Left ventricle myocardium inferior (tissue), 1 donor: ENCODE data around the gene MTR. TPM values are rescaled to one million over a fixed set of nuclear protein-coding genes. Genes with fewer than 3 reads are reported as not detected.

ENCODE experiments used
- DNase-seq: peaks from one replicate; pipeline ENCODE4 v3.0.0-alpha.2; 2020
- H3K27ac ChIP-seq: fragments of 200-600 bp; replicated peaks from 2 replicates; pipeline ENCODE4 v1.8.0; 2021
- H3K27me3 ChIP-seq: fragments of 200-600 bp; 2 replicates; pipeline ENCODE4 v1.8.0; 2021; ENCODE audit warnings: low read depth
- H3K36me3 ChIP-seq: fragments of 200-600 bp; 2 replicates; pipeline ENCODE4 v1.8.0; 2021
- H3K4me1 ChIP-seq: fragments of 200-600 bp; 2 replicates; pipeline ENCODE4 v1.8.0; 2021
- H3K4me3 ChIP-seq: fragments of 200-600 bp; 2 replicates; pipeline ENCODE4 v1.8.0; 2021; ENCODE audit warnings: mild to moderate bottlenecking, moderate library complexity
- H3K9me3 ChIP-seq: fragments of 200-600 bp; replicated peaks from 2 replicates; pipeline ENCODE4 v1.8.0; 2021
- intact Hi-C: fragments of 100-400 bp; cut with micrococcal nuclease; formaldehyde crosslinking; loops from one replicate; pipeline ENCODE4 v1.11.0; 2022
- long read RNA-seq: library from polyadenylated mRNA; unstranded; transcript quantifications from one replicate; pipeline ENCODE4 v2.0.0, GENCODE V29; 2021
- total RNA-seq: library from RNA; stranded (reverse); fragmentation: NEBNext Ultra II Directional; extraction: Animal tissue kit (Norgen Biotek cat#: 25700); gene quantifications from one replicate; pipeline ENCODE4 v1.2.1, GENCODE V29; 2021
- TF ChIP-seq, protein P1 (sequence below): fragments of 200-600 bp; IDR thresholded peaks from 2 replicates; pipeline ENCODE4 v1.8.0; 2021; ENCODE audit warnings: antibody characterized with exemption, mild to moderate bottlenecking, borderline replicate concordance
- donor health status: DM: no; HTN: yes; CAD: no; lungs with severe emphysema.

The MTR gene
- 47.6 TPM for total RNA-seq
- long read RNA-seq, full-length matches to known transcripts: 1 of 52 reads
- long read RNA-seq, partial matches to known transcripts: 17 of 52 reads
- long read RNA-seq, other reads (novel, unspliced or antisense): 34 of 52 reads

DNA sequence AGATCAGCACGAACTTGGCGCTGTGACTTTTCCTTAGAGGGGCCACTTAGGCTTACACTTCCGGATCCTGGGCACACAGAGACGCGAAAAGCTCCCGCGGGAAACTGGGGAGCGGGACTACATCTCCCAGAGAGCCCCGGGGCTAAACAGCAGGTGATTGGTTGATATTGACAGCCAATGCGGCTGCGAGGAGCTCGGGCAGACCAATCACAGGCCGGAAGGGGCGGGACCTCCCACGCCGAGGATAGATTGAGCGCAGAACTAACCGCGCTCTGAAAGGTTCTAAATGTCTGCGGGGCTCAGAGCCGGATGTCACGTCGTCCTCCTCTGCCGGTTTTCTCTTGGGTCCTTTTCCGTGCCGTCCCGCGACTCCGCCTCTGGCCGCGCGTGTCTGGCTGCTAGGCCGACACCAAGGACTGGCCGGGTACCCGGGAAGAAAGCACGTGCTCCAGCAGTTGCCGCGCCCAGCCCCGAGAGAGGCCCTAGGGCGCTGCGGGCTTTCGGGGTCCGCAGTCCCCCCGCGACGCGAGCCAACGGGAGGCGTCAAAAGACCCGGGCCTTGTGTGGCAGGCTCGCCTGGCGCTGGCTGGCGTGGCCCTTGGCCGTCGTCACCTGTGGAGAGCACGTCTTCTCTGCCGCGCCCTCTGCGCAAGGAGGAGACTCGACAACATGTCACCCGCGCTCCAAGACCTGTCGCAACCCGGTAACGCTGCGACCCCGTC, at the start of gene MTR:
Gene MTR (plus strand): TSS at position 258 of the 722 bp plus-strand sequence. CDS start 412 bp downstream, at position 670.
- H3K4me3 ChIP-seq: peak within 1 kb of the TSS; percentile 98
- H3K27ac ChIP-seq: peak within 1 kb of the TSS; percentile 96
- intact Hi-C loops: no loop called here
- peak; percentile 98 for DNase-seq
- TF ChIP-seq, protein P1, sequence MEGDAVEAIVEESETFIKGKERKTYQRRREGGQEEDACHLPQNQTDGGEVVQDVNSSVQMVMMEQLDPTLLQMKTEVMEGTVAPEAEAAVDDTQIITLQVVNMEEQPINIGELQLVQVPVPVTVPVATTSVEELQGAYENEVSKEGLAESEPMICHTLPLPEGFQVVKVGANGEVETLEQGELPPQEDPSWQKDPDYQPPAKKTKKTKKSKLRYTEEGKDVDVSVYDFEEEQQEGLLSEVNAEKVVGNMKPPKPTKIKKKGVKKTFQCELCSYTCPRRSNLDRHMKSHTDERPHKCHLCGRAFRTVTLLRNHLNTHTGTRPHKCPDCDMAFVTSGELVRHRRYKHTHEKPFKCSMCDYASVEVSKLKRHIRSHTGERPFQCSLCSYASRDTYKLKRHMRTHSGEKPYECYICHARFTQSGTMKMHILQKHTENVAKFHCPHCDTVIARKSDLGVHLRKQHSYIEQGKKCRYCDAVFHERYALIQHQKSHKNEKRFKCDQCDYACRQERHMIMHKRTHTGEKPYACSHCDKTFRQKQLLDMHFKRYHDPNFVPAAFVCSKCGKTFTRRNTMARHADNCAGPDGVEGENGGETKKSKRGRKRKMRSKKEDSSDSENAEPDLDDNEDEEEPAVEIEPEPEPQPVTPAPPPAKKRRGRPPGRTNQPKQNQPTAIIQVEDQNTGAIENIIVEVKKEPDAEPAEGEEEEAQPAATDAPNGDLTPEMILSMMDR: no peak
- H3K9me3 ChIP-seq: no peaks in the 10 kb centered on the region
- H3K36me3 ChIP-seq: no peaks in the 10 kb centered on the region
- no peaks in the 10 kb centered on the region for H3K27me3 ChIP-seq
- peaks cover 55% of the 10 kb centered on the region for H3K4me1 ChIP-seq

DNA sequence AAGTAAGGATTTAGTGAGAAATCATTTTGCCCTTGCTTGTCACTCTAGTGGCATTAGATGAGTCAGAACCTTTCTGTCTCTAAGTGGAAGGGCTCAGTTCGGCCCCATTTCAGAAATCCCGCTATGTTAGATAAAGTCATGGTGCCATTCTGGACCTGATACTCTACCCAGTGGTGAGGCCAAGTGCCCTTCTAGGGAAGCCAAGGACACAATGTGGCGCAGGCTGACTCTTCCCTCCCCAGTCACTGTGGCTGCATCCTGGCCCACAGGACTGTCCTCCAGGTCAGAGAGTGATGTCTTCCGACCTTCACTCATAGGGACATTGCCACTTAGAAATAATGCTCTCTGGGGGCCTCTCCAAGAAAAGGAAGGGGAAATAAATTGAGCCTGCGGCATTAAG, 48.3 kb upstream of the MTR start:
- H3K9me3 ChIP-seq: no peaks in the 10 kb centered on the region
- H3K4me1 ChIP-seq: peaks cover 87% of the 10 kb centered on the region
- intact Hi-C loops: no loop called here
- DNase-seq: no peak
- peak overlapping the region; percentile 74 for H3K27ac ChIP-seq
- peaks cover 76% of the 10 kb centered on the region for H3K36me3 ChIP-seq
- TF ChIP-seq, protein P1: no peak
- H3K4me3 ChIP-seq: no peak overlapping the region
- H3K27me3 ChIP-seq: no peaks in the 10 kb centered on the region

DNA sequence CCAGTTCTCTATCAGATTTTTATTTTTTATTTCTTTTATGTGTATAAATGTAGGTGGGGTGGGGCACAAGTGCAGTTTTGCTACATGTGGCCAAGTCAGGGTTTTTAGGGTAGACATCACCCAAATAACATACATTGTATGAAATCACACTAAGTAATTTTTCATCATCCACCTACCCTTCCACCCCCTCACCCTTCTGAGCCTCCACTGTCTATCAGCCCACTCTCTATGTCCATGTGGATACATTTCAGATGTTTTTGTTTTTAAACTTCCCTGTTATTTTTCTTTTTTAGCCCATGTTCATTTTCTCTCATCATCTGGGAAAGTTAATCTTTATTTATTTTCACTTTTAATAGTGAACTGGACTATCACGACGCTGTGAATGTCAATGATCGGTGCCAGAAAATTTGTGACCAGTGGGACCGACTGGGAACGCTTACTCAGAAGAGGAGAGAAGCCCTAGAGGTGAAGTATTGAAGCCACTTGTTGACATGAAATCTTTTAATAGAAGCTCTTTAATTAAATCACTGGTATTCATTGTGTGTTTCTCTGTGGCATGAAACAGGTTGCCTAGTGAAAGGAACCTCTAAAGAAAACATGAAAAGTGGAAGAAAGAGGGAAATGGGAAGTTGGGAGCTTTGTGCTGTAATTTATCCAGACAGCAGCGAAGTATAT, 47.6 kb upstream of the MTR start:
- Histone ChIP-seq H3K4me1 (peaks cover 90% of the 10 kb centered on the region), H3K27me3 (no peaks in the 10 kb centered on the region), H3K4me3 (no peak overlapping the region), H3K36me3 (peaks cover 69% of the 10 kb centered on the region), H3K9me3 (no peaks in the 10 kb centered on the region), H3K27ac (peak overlapping the region; percentile 74)
- TF ChIP-seq, protein P1: no peak
- no peak for DNase-seq
- intact Hi-C loops: no loop called here

DNA sequence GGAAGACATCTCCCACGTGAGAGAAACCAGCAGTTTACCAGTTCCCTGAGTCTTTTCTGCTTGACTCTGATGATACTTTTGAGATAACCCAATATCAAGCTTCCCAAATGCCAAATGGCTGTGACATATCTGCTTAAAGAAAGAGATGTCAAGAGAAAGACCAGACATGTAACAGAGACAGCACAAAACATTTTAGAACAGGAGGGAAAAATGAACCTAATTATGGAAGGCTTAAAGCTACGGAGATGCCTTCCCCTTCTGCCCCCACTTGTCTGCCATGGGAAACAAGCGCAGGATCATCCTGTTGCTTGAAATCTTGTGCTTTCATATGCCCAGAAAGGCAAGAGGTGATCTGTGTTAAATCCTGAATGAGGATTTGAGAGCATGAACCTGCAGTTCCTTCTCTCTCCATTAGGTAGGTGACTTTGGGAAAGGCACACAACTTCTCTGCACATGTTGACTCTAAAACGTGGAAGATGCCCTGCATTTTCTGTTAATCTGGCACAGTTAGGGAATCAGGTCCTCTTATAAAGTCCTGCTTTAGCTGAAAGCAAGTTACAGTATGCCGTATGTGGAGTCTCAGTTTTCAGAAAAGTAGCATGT, 46.7 kb upstream of the MTR start:
- Histone ChIP-seq H3K27ac (peak overlapping the region; percentile 74), H3K36me3 (peaks cover 67% of the 10 kb centered on the region), H3K9me3 (no peaks in the 10 kb centered on the region), H3K4me3 (no peak overlapping the region), H3K27me3 (no peaks in the 10 kb centered on the region), H3K4me1 (peaks cover 89% of the 10 kb centered on the region)
- TF ChIP-seq, protein P1: no peak
- DNase-seq: no peak
- intact Hi-C loops: no loop called here

DNA sequence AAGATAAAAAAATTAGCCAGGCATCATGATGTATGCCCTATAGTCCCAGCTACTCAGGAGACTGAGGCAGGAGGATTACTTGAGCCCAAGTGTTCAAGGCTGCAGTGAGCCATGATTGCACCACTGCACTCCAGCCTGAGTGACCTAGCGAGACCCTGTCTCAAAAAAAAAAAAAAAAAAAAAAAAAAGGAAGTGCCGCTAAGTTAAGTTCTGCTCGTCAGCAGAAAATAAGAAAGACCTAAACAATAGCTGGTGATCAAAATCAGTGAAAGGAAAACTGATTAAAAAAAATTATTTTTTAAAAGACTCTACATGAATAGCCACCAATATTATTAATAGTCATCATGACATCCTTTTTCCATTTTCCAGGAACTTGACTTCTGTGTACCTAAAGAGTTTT, 44.2 kb upstream of the MTR start:
- Histone ChIP-seq H3K9me3 (no peaks in the 10 kb centered on the region), H3K4me3 (no peak overlapping the region), H3K27ac (peak overlapping the region; percentile 44), H3K36me3 (peaks cover 59% of the 10 kb centered on the region), H3K4me1 (peaks cover 74% of the 10 kb centered on the region), H3K27me3 (no peaks in the 10 kb centered on the region)
- DNase-seq: no peak
- intact Hi-C loops: no loop called here
- TF ChIP-seq, protein P1: no peak
